ENCODE results near the gene TMEM132E. TPM values are rescaled to one million over a fixed set of nuclear protein-coding genes. Genes with fewer than 3 reads are reported as not detected.

Gene TMEM132E
- total and polyA plus RNA-seq, 2 experiments from 2014 or later: 0.11 TPM; not detected in 1

GRCh38 chr17:34675605-34676004 is 96.2 kb downstream of the TMEM132E start:
- 23 to 43% methylated on average over 2 of the region's 2 CpGs for WGBS, 2 experiments (ENCODE audit: low coverage in 1 of 2, low lambda C conversion rate in 2 of 2, missing lambda C conversion rate in 2 of 2)
- Histone ChIP-seq H3K36me3 (ENCODE audit: low read depth) (no peaks in the 10 kb centered on the region), H3K9ac (no peak overlapping the region), H3K27ac (no peak overlapping the region), H3K4me3 (no peak overlapping the region), H3K4me2 (ENCODE audit: unreplicated experiment) (no peak overlapping the region), H2AFZ (no peak overlapping the region), H4K20me1 (ENCODE audit: insufficient read depth) (no peaks in the 10 kb centered on the region), H3K27me3 (replicated peaks; ENCODE audit: insufficient read depth) (no peaks in the 10 kb centered on the region), H3K79me2 (ENCODE audit: insufficient read depth) (no peaks in the 10 kb centered on the region), H3K9me2 (ENCODE audit: insufficient read depth) (no peaks in the 10 kb centered on the region), H3K4me1 (ENCODE audit: insufficient read depth) (no peaks in the 10 kb centered on the region), H3K9me3 (ENCODE audit: low read depth) (no peaks in the 10 kb centered on the region), H3F3A (ENCODE audit: insufficient read depth) (no peaks in the 10 kb centered on the region)
- in situ Hi-C loops (cut with MboI): no loop called here
- no peak for DNase-seq
- TF ChIP-seq EZH2 (IDR thresholded peaks at IDR 0.05; ENCODE audit: insufficient read depth, poor library complexity, severe bottlenecking): no peak
- TF ChIP-seq EZH2phosphoT487 (IDR thresholded peaks at IDR 0.05; ENCODE audit: insufficient read depth, low read depth): no peak

DNA sequence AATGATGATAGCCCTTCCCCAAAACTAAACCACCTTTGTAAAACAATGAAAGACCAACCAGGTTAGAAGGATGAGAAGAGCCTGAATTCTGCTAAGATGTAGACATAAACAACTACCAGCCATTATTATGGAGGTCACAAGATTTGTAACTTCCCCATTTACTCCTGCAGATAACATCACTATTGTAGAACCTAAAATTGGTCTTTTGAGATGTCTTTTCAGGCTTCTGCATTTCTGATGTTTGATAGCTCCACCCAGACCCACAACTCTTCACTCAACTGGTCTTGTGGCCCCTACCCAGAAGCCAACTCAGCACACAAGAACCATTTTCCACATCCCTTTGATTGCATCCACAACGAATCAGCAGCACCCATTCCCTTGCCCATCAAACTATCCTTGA is 100.8 kb downstream of the TMEM132E start:
- Histone ChIP-seq H3K4me2 (ENCODE audit: unreplicated experiment) (no peak overlapping the region), H3K27ac (no peak overlapping the region), H3K4me3 (no peak overlapping the region), H4K20me1 (ENCODE audit: insufficient read depth) (no peaks in the 10 kb centered on the region), H3K79me2 (ENCODE audit: insufficient read depth) (no peaks in the 10 kb centered on the region), H3K9ac (no peak overlapping the region), H3K9me2 (ENCODE audit: insufficient read depth) (no peaks in the 10 kb centered on the region), H3K4me1 (ENCODE audit: insufficient read depth) (no peaks in the 10 kb centered on the region), H3K27me3 (replicated peaks; ENCODE audit: insufficient read depth) (no peaks in the 10 kb centered on the region), H3F3A (ENCODE audit: insufficient read depth) (no peaks in the 10 kb centered on the region), H3K36me3 (ENCODE audit: low read depth) (no peaks in the 10 kb centered on the region), H2AFZ (no peak overlapping the region), H3K9me3 (ENCODE audit: low read depth) (no peaks in the 10 kb centered on the region)
- TF ChIP-seq EZH2 (IDR thresholded peaks at IDR 0.05; ENCODE audit: insufficient read depth, poor library complexity, severe bottlenecking): no peak
- no peak for TF ChIP-seq EZH2phosphoT487 (IDR thresholded peaks at IDR 0.05; ENCODE audit: insufficient read depth, low read depth)
- in situ Hi-C loops (cut with MboI): no loop called here
- no peak for DNase-seq
- WGBS, 2 experiments (ENCODE audit: low coverage in 1 of 2, low lambda C conversion rate in 2 of 2, missing lambda C conversion rate in 2 of 2): 6% methylated on average over 1 of the region's 1 CpG

- Histone ChIP-seq H2AFZ (no peak overlapping the region), H3K4me1 (ENCODE audit: insufficient read depth) (no peaks in the 10 kb centered on the region), H4K20me1 (ENCODE audit: insufficient read depth) (no peaks in the 10 kb centered on the region), H3K27ac (no peak overlapping the region), H3K36me3 (ENCODE audit: low read depth) (no peaks in the 10 kb centered on the region), H3K27me3 (replicated peaks; ENCODE audit: insufficient read depth) (no peaks in the 10 kb centered on the region), H3F3A (ENCODE audit: insufficient read depth) (no peaks in the 10 kb centered on the region), H3K4me2 (ENCODE audit: unreplicated experiment) (no peak overlapping the region), H3K9ac (no peak overlapping the region), H3K9me3 (ENCODE audit: low read depth) (no peaks in the 10 kb centered on the region), H3K79me2 (ENCODE audit: insufficient read depth) (no peaks in the 10 kb centered on the region), H3K9me2 (ENCODE audit: insufficient read depth) (no peaks in the 10 kb centered on the region), H3K4me3 (no peak overlapping the region)
- in situ Hi-C loops (cut with MboI): no loop called here
- 1 to 3% methylated on average over 6 of the region's 6 CpGs for WGBS, 2 experiments (ENCODE audit: low coverage in 1 of 2, low lambda C conversion rate in 2 of 2, missing lambda C conversion rate in 2 of 2)
- no peak for DNase-seq
- TF ChIP-seq EZH2 (IDR thresholded peaks at IDR 0.05; ENCODE audit: insufficient read depth, poor library complexity, severe bottlenecking) (no peak), EZH2phosphoT487 (IDR thresholded peaks at IDR 0.05; ENCODE audit: insufficient read depth, low read depth) (no peak)
These were observed 102.9 kb downstream of the TMEM132E start for GRCh38 chr17:34682305-34682704.

DNA sequence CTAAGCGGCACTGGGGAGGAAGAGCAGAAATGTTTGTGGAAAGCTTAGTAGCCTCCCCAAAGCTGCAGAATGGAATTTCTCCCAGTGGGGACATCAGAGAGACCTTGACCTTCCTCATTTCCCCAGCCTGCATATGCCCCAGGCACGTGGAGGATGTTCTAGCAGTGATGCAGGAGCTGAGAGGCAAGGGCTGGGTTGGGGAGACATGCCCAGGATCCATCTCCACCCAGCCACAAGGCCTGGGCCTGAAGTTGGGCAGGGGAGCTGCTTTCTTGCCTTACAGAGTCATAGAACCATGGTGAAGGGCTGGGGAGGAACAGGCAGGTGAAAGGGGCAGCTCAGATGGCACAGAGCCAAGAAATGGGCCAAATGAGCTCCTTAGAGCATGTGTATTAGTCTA is 104.0 kb downstream of the TMEM132E start:
- H3K4me2 ChIP-seq (ENCODE audit: unreplicated experiment): no peak overlapping the region
- no peak for DNase-seq
- no peak for TF ChIP-seq EZH2phosphoT487 (IDR thresholded peaks at IDR 0.05; ENCODE audit: insufficient read depth, low read depth)
- TF ChIP-seq EZH2 (IDR thresholded peaks at IDR 0.05; ENCODE audit: insufficient read depth, poor library complexity, severe bottlenecking): no peak
- H2AFZ ChIP-seq: no peak overlapping the region
- WGBS, 2 experiments (ENCODE audit: low coverage in 1 of 2, low lambda C conversion rate in 2 of 2, missing lambda C conversion rate in 2 of 2): 19 to 28% methylated on average over 2 of the region's 2 CpGs
- no peaks in the 10 kb centered on the region for H3K27me3 ChIP-seq (replicated peaks; ENCODE audit: insufficient read depth)
- no peaks in the 10 kb centered on the region for H3K9me2 ChIP-seq (ENCODE audit: insufficient read depth)
- in situ Hi-C loops (cut with MboI): no loop called here
- H3K4me1 ChIP-seq (ENCODE audit: insufficient read depth): no peaks in the 10 kb centered on the region
- H4K20me1 ChIP-seq (ENCODE audit: insufficient read depth): no peaks in the 10 kb centered on the region
- H3K4me3 ChIP-seq: no peak overlapping the region
- no peaks in the 10 kb centered on the region for H3K79me2 ChIP-seq (ENCODE audit: insufficient read depth)
- no peak overlapping the region for H3K27ac ChIP-seq
- H3K9me3 ChIP-seq (ENCODE audit: low read depth): no peaks in the 10 kb centered on the region
- no peaks in the 10 kb centered on the region for H3K36me3 ChIP-seq (ENCODE audit: low read depth)
- no peak overlapping the region for H3K9ac ChIP-seq
- H3F3A ChIP-seq (ENCODE audit: insufficient read depth): no peaks in the 10 kb centered on the region

Other genes with a start within 250 kb of the TMEM132E start
- not detected in 2 replicates for gene CCL13, start 223.1 kb upstream of the TMEM132E start, total RNA-seq (2014; rRNA removed; shearing (Covaris generic))
- not detected in 2 replicates for gene CCL13, start 223.1 kb upstream of the TMEM132E start, polyA plus RNA-seq (2016; fragmentation: Nextera tagmentation; extraction: Ambion mirVana)
- not detected in 2 replicates for gene CCL1, start 216.3 kb upstream of the TMEM132E start, total RNA-seq (2014; rRNA removed; shearing (Covaris generic))
- gene CCL1, start 216.3 kb upstream of the TMEM132E start, polyA plus RNA-seq (2016; fragmentation: Nextera tagmentation; extraction: Ambion mirVana): not detected in 2 replicates